GM18858 (cell line): ENCODE results near the gene MUC20.
"Not testable (repeated sequence)": the region's sequence is repeated elsewhere in the genome, so short reads cannot be mapped to it uniquely, and the experiment has no call there.

Experiments used
- ATAC-seq: cut with Tn5 transposase; IDR thresholded peaks from one replicate; pipeline ENCODE4 v1.9.1; 2021; ENCODE audit not compliant: unreplicated experiment

MUC20 gene

DNA sequence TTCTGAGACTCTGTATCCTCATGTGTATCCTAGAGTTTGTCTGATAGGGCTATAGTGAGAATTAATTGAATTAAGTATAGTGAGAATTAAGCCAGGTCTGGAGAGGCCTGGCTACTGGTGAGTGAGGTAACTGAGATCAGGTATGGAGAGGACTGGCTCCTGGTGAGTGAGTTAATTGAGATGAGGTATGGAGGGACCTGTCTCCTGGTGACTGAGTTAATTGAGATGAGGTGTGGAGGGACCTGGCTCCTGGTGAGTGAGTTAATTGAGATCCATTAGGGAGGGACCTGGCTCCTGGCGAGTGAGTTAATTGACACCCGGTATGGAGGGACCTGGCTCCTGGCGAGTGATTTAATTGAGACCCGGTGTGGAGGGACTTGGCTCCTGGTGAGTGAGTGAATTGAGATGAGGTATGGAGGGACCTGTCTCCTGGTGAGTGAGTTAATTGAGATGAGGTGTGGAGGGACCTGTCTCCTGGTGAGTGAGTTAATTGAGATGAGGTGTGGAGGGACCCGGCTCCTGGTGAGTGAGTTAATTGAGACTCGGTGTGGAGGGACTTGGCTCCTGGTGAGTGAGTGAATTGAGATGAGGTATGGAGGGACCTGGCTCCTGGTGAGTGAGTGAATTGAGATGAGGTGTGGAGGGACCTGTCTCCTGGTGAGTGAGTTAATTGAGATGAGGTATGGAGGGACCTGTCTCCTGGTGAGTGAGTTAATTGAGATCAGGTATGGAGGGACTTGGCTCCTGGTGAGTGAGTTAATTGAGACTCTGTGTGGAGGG is 10.5 kb upstream of the MUC20 start:
- not testable (repeated sequence) for ATAC-seq

DNA sequence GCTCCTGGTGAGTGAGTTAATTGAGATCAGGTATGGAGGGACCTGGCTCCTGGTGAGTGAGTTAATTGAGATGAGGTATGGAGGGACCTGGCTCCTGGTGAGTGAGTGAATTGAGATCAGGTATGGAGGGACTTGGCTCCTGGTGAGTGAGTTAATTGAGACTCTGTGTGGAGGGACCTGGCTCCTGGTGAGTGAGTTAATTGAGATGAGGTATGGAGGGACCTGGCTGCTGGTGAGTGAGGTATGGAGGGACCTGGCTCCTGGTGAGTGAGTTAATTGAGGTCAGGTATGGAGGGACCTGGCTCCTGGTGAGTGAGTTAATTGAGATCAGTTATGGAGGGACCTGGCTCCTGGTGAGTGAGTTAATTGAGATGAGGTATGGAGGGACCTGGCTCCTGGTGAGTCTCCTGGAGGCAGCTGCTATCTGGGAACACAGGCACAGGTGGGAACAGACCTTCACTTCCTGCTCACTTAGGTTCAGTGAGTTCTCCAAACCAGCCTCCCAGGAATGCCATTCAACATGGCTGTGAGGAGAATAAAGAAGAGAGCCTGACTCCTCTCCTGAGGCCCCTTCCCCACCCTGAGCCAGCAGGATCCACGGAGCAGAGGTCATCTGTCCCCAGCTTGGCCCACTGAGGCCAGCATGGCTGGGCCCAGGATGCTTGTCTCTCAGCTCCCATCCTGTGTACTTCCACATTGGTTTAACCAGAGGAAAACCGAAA is 9.5 kb upstream of the MUC20 start:
- ATAC-seq = not testable (repeated sequence)

DNA sequence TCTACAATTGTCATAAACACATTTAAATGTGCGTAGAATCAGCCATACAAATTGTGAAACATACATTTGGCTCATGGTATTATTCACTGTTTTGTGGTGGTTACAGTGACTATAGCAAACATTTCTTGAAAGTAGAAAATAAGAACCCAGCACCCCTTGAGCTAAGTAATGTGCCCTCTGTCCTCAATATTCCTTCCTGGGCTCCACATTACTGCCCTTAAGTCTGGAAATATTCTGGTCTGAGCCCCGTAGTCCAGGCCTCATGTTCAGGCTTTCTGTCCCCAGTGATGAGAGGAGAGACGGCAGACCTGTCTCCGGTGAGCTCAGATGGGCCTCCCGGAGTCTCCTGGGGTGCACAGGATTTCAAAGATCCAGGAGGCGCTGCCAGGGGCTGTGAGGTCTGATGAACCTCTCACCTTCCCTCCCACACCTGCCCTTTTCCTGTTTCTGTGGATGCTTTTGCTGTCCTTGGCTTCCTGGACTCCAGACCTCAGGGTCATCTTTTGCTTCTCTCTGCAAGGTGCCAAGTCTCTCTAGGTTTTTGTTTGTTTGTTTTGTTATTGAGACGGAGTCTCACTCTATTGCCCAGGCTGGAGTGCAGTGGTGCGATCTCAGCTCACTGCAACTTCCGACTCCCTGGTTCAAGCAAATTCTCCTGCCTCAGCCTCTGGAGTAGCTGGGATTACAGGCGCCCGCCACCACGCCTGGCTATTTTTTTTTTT is 8.8 kb upstream of the MUC20 start:
- no peak for ATAC-seq

DNA sequence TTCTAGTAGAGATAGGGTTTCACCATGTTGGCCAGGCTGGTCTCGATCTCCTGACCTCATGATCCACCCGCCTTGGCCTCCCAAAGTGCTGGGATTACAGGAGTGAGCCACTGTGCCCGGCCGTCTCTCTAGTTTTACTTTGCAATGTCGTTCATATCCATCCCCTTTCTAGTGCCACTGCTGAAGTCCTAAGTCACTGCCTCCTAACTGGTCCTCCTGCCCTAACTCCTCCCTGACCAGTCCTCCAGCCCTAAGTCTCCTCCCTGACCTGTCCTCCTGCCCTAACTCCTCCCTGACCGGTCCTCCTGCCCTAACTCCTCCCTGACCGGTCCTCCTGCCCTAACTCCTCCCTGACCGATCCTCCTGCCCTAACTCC is 8.3 kb upstream of the MUC20 start:
- ATAC-seq = not testable (repeated sequence)

DNA sequence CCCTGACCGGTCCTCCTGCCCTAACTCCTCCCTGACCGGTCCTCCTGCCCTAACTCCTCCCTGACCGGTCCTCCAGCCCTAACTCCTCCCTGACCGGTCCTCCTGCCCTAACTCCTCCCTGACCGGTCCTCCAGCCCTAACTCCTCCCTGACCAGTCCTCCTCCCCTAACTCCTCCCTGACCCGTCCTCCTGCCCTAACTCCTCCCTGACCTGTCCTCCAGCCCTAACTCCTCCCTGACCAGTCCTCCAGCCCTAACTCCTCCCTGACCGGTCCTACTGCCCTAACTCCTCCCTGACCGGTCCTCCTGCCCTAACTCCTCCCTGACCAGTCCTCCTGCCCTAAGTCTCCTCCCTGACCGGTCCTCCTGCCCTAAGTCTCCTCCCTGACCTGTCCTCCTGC is 7.6 kb upstream of the MUC20 start:
- ATAC-seq = not testable (repeated sequence)

DNA sequence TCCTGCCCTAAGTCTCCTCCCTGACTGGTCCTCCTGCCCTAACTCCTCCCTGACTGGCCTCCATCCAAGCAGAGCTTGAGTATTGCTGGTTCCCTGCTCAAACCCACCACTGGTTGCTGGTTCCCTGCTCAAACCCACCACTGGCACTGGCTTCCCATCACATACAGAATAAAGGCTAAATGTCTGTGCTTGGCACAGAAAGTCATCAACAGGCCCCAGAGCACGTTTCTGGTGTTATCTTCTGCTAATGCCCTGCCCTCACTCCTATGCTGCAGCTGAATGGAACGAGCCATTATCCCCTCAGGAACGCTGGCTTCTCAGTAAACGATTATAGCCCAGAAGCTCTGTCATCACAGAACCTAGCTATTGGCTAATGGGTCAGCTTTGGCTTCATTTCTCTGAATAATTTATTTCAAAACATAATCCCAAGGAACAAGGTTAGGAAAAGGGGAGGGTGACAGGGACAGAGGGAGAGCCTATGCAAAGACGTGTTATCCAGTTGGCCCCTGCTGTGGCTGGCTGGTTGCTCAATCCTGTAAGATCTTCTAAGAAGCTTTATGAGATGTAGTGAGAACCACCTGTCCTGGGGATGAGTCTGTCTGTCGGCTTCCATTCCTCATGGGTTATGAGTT is 6.3 kb upstream of the MUC20 start:
- ATAC-seq = no peak

DNA sequence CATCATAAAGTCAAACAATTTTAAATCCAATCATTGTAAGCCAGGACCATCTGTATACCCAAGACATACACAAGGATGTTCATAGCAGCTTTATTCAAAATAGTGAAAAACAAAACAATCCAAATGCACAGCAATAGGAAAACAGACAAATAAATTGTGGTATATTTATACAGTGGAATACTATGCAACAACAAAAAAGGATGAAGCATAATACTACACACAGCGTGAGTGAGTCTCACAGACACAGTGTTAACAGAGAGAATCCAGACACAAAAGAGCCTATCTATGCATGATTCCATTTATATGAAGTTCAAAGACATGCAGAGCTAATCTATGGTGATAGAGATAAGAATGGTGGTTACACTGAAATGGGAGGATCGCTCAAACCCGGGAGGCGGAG is 5.6 kb upstream of the MUC20 start:
- no peak for ATAC-seq

DNA sequence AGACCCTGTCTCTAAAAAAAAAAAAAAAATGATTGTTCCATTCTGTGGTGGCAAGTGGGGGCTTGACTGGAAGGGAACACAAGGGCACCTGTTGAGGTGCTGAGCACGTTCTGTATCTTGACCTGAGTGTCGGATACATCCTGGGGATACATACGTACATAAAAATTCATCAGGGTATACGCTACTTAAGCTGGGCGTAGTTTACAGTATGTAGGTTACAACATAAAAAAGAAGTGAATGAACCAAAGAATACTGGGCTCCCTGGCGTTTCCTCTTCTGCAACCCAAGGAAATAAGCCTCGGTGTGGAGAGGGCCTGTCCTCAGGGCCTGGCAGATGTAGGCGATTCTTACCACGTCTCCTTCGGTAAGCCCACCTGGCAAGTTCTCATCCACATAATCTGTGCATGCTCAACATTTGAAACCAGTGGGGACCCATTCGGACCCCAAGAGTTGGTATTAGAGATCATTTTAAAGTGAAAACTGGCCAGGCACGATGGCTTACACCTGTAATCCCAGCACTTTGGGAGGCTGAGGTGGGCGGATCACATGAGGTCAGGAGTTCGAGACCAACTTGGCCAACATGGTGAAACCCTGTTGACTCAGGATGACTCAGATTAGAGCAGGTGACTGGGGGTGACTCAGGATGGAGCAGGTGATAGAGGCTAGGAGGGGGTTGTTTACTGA is 5.1 kb upstream of the MUC20 start:
- ATAC-seq = no peak

DNA sequence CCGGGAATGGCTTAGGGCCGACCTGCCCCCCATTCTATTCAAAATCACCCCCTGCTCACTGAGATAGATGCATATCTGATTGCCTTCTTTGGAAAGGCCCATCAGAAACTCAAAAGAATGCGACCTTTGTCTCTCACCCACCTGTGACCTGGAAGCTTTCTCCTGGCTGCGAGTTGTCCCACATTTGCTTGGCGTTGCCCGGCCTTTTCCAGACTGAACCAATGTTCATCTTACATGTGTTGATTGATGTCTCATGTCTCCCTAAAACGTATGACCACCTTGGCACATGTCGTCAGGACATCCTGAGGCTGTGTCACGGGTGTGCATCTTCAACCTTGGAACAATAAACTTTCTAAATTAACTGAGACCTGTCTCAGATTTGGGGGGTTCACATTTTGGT is 3.4 kb upstream of the MUC20 start:
- ATAC-seq = no peak

DNA sequence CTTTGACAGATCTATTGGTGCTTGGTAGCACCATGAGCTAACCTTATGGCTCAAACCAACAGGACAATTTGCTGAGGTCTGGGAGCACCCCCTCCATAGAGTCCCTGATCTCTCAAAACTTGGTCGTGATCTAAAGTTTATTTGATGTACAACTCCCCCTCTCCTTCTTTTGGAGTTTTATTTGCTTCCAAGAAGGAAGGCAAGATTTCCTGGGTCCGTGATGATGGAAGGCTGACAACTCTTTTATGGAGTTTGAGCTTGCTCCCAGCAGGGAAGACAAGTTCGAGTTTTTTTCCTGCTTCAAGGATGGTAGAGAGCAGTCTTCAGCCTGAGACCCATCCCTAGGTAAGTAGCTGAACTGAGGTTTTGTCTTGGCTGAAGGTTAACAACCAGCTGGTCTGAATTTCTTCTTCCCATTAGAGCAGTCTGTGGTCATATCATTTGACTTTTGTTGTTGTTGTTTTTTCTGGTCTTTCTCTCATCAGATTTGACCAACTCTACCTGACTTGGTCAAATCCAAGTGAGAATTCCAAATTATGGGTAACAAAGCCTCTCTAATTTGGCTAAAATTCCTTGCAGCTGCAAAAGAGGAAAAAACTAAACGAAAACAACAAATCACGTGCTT is 2.8 kb upstream of the MUC20 start:
- no peak for ATAC-seq

DNA sequence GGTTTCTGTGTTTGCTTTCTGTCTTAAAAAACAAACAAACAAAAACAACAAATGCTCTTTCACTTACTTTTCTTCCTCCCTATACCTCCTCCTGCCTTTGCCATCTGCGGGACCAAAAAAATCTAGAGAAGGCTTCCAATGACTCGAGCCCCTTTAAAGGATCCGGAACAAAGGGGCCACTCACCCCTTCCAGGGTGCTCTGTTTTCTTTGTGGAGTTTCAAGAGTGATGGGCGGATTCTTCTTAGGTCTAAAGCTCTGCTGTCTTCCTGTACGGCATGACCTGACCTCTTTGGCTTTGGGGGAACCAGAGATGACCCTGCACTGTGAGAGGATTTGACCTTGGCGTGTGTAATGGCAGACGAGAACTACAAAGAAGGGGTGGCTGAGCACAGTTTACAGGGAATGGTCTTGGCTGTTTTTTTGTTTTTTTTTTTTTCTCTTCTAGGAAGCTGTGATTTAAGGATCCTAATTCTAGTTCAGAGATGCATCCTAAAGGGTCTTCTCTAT is 2.2 kb upstream of the MUC20 start:
- ATAC-seq = no peak

DNA sequence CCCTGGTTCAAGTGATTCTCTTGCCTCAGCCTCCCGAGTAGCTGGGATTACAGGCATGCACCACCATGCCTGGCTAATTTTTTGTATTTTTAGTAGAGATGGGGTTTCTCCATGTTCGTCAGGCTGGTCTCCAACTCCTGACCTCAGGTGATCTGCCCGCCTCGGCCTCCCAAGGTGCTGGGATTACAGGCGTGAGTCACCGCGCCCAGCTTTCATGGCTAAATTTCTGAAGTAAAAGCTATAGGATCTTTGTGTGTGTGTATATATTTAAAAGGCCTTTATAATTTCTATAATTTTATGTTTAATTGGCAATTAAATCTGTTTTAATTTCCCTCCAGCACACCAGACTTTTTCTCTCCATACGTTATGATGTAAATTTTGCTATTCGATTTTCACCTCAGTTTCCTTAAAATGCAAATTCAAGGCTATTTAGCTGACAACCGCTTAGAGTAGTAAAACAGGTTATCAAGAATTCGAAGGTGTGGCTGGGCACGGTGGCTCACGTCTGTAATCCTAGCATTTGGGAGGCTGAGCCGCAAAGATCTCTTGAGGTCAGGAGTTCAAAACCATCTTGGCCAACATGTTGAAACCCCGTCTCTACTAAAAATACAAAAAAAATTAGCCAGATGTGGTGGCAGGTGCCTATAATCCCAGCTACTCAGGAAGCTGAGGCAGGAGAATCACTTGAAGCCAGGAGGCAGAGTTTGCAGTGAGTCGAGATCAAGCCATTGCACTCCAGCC is 1.1 kb upstream of the MUC20 start:
- ATAC-seq = not testable (repeated sequence)

DNA sequence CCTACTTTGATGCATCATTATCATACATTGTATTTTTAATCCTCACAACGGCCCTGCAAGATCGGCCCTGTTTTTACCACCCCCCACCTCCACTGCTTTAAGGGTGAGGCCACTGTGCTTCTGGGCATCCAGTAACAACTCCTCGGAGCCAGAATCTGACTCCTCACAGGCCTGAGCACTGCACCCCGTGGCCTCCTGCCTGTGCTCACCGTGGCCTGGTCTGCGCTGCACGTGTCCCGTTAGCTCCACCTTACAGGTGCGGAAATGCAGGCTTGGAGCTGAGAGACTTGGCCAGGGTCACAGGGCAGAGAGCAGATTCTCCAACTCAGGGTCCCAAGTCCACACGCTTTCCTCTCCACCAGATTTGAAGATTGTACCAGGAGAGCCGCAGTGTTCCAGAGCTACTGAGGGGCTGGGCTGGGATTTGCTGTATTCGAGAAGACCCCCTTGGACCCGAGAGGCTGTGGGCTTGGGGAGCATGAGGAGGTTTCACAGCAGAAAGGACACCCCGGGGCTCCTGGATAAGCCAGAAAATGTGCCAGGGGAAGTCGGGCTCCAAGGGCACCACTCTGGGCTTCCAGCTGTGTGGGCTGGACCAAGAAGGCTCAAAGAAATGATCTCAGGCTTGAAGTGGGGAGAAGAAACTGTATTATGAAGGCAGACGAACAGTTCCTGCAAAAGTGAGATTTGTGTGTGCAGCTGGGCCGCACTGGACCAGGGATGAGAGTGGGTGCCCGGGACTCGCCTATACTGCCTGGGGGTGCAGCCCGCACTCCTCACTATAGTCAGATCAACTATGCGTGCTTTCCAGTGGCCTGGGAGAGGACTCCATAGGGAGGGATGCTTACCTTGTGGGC is 1.6 kb downstream of the MUC20 start:
- ATAC-seq = not testable (repeated sequence)

DNA sequence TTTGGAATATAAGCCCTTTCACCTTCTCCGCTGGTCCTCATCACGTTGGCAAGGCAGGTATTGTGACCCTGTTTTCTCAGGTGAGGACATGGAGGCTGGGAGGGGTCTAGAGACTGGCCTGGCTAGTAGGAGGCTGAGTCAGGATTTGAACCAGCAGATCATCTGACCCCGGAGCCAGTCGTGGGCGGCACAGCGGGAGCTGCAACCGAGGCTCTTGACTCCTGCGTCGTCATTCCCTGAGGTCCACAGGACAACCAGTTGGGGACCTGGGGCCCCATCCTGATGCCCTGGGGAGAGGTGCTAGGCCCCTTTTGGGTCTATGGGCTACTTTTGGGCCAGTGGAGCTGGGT is 2.2 kb downstream of the MUC20 start:
- ATAC-seq = not testable (repeated sequence)

DNA sequence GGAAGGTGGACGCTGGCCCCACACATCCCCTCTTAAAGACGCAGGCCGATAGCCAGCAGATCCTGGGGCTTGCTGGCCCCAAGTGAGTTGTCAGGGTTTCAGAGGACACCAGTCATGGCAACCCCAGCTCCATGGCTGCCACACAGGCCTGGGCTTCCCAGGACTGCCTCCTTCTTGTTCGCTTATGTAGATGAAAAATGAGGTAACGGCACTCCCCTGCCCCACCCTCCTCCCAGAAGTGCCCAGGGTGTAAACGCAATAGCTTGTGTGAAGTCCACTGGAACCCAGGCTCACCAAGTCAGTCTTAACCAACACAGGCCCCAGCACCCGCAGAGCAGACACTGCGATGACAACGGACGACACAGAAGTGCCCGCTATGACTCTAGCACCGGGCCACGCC is 3.6 kb downstream of the MUC20 start:
- not testable (repeated sequence) for ATAC-seq

DNA sequence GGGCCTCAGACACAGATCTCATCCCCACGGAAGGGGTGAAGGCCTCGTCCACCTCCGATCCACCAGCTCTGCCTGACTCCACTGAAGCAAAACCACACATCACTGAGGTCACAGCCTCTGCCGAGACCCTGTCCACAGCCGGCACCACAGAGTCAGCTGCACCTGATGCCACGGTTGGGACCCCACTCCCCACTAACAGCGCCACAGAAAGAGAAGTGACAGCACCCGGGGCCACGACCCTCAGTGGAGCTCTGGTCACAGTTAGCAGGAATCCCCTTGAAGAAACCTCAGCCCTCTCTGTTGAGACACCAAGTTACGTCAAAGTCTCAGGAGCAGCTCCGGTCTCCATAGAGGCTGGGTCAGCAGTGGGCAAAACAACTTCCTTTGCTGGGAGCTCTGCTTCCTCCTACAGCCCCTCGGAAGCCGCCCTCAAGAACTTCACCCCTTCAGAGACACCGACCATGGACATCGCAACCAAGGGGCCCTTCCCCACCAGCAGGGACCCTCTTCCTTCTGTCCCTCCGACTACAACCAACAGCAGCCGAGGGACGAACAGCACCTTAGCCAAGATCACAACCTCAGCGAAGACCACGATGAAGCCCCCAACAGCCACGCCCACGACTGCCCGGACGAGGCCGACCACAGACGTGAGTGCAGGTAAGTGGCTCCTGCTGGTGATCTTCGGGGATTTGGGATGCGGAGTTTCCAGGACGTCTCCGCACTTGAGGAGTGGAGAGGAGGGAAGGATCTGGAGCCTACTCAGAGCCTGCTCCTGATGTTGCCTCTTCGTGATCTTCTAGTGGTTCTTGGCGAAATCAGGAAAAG is 5.3 kb downstream of the MUC20 start:
- not testable (repeated sequence) for ATAC-seq

DNA sequence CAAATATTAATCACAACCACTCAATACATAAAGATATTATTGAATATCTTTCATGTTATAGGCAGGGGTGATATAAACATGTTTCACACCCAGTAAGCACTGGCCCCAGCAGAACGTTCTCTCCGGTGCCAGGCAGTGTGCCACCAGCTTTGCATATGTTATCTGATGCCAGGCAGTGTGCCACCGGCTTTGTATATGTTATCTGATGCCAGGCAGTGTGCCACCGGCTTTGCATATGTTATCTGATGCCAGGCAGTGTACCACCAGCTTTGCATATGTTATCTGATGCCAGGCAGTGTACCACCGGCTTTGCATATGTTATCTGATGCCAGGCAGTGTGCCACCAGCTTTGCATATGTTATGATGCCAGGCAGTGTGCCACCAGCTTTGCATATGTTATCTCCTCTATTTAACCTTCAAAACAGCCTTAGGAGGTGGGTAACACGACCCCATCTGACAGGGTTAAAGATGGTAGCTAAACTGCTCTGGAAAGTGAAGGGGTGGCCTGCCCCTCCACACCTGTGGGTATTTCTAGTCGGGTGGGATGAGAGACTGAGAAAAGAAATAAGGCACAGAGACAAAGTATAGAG is 6.9 kb downstream of the MUC20 start:
- no peak for ATAC-seq
